NCI-H2029 treated with DMSO at 0.1 percent for 48 hours (cell line): ENCODE results near the gene KAZN.

Experiments used
- DNase-seq: peaks from one replicate; lab custom pipeline; 2025; lab: John Stamatoyannopoulos, UW

The KAZN gene

DNA sequence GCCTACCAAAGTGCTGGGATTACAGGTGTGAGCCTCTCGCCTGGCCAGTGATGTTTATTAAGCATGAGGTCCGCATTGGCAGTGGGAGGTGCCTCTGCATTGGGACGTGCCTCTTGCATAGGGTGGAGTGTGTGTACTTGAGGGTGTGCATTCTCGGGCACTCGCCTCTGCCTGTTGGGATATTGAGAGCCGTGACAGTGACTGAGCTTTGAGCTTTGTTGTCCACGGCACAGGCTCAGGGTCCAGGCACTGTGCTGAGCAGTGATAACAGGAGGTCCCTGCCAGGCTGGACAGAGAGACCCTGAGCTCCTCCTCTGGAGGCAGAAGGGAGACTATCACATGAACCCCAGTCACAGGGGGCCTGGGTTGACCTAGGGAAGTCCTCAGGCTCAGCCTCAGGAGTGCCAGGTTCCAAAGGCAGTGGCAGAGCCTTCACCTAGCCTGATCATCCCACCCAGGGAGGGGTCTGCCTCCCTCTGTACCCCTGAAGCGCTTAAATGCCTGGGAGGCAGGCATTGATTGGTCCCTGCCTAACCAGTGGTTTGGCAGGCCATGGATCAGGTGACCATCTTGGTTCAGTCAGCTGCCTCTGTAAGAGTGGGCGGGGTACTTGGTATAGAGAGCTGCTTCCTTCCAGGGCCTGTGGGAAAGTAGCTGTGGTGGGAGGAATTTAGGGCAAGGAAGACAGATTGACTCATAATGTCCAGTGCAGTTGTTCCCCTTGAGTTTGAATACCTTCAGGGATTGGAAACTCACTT is 341.2 kb downstream of the KAZN start:
- DNase-seq = no peak

- DNase-seq = no peak
Measured at GRCh38 chr1:14940285-14940870, 341.9 kb downstream of the KAZN start.

DNA sequence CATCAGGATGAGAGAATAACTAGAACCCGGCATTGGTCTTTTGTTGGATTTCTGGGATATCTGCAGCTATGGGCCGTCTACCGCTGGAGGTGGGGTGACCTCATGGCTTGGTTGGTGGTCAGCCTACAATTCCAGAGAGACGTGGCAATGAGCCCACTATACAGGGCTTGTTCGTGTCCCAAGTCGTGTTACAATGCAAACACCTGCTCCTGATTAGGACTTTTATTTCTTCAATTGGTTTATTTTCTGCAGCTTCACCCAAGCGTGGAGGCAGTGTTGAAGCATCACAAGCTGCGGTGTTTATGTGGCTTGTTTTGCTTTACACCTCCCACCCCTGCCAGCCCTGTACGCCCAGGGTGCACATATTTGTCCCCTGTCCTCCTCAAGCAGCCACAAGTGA is 343.4 kb downstream of the KAZN start:
- no peak for DNase-seq

DNA sequence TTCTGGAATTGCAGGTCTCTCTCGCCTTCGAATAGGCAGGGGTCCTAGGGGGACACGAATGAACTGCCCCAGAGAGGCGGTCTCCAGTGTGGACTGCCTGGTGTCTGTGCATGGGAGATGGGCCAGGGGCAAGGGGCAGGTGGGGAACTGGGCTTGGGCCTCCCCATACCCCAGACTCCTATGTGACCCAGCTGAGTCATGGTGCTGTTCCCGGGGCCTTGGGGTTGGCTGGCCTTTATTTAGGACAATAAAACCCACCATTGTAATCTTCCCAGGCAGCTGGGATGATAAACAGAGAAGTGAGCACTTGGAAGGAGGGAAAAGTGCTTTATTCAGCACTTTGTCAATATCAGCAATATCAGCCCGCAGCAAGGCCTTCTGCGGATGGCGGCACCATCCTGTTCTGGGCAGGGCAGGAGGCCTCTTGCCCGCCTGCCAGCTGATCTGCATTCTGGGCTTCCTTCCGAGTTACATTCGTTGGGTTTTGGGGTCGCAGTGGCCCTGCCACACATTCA is 346.0 kb downstream of the KAZN start:
- DNase-seq = no peak

DNA sequence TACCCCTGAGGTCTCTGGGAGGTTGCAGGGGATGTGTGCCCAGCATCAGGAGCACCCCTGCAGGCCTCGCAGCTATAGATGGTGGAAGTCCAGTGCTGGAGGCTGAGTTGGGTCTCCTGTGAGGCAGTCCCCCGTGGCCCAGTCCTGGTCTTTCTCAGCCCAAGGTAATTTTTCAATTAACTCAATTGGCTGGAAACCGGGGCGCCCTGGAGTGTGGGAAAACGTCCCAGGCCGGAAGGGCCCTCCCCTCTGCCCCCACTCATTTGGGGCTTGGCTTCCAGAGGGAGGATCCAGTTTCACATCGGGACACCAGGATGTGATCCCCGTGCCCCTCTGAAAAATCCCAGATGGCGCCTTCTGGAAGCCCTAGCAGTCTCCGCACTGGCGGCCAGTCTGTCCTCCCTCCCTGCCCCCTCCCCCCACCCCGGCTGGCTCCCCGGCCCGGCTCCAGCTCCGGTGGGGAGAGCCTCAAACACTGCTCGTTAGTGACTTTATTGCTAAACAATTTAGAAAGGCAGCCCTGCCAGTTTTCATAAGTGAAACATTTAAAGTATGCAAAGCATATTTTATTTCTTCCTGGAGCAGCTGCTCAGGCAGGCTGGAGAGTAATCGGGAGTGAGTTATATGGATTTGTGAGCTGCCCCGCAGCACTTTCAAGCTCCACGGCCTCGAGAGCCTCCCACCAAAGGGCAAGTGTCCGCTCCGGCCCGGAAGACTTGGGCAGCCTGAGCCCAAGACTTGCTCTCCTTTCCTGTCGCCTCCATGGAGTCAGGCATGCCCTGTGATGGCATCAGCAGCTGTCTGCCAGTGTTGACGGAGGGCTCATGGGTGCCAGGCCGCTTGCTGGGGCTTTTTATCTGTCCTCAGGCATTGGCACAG is 346.9 kb downstream of the KAZN start:
- no peak for DNase-seq

DNA sequence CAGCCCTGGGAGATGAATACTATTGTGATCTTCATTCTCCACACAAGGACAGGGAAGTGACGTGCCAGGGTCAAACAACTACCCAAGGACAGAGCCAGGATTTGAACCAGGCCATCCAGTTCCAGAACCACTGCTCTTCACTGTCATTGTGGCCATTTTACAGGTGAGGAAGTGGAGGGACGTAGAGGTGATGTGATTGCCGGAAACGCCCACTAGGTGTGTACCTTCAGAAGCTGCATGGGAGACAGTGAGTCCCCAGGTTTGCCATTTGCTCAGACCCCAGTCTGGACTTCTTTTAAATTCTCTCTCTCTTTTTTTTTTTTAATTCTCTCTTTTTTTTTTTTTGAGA is 347.5 kb downstream of the KAZN start:
- DNase-seq = no peak

- DNase-seq = no peak
Measured at GRCh38 chr1:14946684-14947238, 348.3 kb downstream of the KAZN start.

DNA sequence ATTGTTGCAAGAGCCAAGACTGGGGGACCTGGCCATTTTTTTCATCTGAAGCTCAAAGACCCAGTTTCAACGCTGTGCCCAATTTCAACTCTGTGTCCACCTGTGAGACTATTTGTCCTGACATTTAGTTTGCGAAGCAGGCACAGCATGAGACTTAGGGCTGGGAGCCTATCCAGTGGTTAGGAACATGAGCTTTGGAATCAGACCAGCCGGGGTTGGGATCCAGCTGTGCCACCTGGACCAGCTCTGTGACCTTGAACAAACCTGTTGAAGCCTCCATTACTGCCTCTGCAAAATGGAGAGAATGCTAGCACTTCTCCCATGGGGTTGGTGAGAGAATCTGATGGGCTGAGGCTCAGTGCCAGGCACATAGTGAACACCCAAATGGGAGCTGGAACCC is 348.9 kb downstream of the KAZN start:
- no peak for DNase-seq

DNA sequence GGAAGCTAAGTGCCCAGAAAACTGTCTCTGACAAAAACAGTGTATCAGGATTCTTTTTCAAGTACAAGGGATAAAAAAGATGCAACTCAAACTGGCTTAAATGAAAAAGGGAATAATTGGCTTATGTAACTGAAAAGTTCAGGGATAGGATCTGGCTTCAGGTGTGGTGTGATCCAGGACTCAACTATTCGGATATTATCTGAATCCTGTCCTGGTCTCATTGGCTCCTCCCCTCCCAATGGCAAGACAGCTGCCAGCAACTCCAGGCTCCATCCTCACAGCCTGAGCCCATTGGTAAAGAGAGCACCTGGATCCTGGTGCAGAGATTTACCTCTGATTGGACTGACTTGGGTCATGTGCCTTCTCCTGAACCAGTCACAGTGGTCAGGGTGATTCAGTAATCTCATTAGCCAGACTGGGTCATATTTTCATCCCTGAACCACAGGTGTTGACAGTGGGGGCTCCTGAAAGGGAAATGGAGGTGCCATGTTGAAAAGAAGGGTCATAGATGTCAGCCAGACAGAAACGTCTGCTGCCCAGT is 349.7 kb downstream of the KAZN start:
- DNase-seq = no peak

GRCh38 chr1:14949270-14949835 is 350.9 kb downstream of the KAZN start:
- no peak for DNase-seq

GRCh38 chr1:14949836-14950713 is 351.6 kb downstream of the KAZN start:
- no peak for DNase-seq

GRCh38 chr1:14951766-14952165 is 353.3 kb downstream of the KAZN start:
- DNase-seq = no peak

- DNase-seq = no peak
Measured at GRCh38 chr1:14952626-14953314, 354.3 kb downstream of the KAZN start.

- DNase-seq = no peak
Measured at GRCh38 chr1:14954210-14954609, 355.7 kb downstream of the KAZN start.

GRCh38 chr1:14954930-14955329 is 356.4 kb downstream of the KAZN start:
- DNase-seq = no peak

- no peak for DNase-seq
Measured at GRCh38 chr1:14955402-14955801, 356.9 kb downstream of the KAZN start.

DNA sequence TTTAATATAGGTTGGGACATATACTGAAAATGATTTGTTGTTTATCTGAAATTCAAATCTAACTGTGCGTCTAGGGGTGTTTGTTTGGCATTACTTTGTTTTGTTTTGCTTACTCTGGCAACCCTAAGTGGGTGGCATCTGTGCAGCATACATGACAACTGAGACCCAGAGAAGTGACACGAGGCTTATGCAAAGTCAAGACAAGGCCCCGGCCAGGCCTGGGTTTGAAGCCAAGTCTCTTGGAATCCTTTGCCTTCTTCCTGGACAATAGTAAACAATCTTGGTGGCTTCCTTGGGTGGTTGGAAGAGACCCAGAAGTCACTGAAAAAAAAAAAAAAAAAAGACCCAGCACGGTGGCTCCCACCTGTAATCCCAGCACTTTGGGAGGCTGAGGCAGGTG is 357.5 kb downstream of the KAZN start:
- no peak for DNase-seq

DNA sequence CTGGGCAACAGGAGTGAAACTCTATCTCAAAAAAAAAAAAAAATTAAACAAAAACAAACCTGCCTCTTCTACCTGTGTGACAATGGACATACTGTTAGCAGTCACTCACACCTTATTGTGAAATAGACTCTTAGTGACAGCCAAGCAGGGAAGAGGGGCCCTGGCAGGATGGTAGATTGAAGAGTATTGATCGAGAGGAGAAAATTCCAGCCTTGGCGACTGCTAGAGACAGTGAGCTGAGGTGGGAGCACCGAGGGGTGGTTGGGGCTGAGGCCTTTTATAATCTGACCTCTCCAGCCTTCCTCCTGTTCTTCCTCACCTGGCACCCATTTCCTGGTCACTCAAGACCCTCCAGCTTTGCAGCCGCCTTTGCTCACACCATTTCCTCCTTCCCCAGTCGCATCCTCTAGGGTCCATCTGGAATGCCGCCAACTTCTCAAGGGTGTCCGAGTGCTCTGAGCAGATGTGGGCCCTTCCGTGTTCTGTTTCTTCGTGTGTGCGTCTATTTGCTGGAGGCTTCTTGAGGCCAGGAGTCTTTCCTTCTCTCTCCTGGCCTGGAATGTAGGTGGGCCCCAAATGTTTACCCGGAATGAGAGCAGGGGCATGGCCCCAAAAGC is 358.2 kb downstream of the KAZN start:
- no peak for DNase-seq

GRCh38 chr1:14957375-14958098 is 359.1 kb downstream of the KAZN start:
- no peak for DNase-seq
